Right lobe of liver (tissue), 6 donors: ENCODE results near the gene CPED1. TPM values are rescaled to one million over a fixed set of nuclear protein-coding genes. Genes with fewer than 3 reads are reported as not detected.

Experiments
- ATAC-seq, 4 donors: fragments of 200-7000 bp; cut with Tn5 transposase; one replicate each; pipeline ENCODE4 v1.9.1; 2020; ENCODE audit warnings: mild to moderate bottlenecking in 4 of 4, moderate library complexity in 4 of 4
- DNase-seq, 3 donors: peaks; one replicate each; pipeline ENCODE4 v3.0.0-alpha.2; 2020
- H3K27ac ChIP-seq, 3 donors: fragments of 200-600 bp; one replicate each; pipeline ENCODE4 v1.8.0; 2022
- H3K27me3 ChIP-seq, 2 donors: fragments of 200-600 bp; one replicate each; pipeline ENCODE4 v1.8.0; 2022
- H3K36me3 ChIP-seq, 4 donors: fragments of 200-600 bp; sonication (generic) in 1 of 4; one replicate each; pipeline versions ENCODE4 v1.5.1 to v1.8.0; 2017 to 2022; ENCODE audit warnings: control low read depth in 1 of 4
- H3K4me1 ChIP-seq, 4 donors: fragments of 200-600 bp; sonication (generic) in 1 of 4; one replicate each; pipeline versions ENCODE4 v1.5.1 to v1.8.0; 2017 to 2022; ENCODE audit warnings: control low read depth in 1 of 4
- H3K4me3 ChIP-seq, 3 donors: fragments of 200-600 bp; one replicate each; pipeline ENCODE4 v1.8.0; 2022
- H3K9me3 ChIP-seq, 4 donors: fragments of 200-600 bp; sonication (generic) in 1 of 4; one replicate each; pipeline versions ENCODE4 v1.5.1 to v1.8.0; 2017 to 2022; ENCODE audit warnings: control low read depth in 1 of 4
- CTCF ChIP-seq, 4 donors: fragments of 200-600 bp in 3 of 4; fragments of 450-650 bp in 1 of 4; IDR thresholded peaks; one replicate each; pipeline versions ENCODE4 v1.5.1 to v1.8.0; 2016 to 2022; ENCODE audit warnings: antibody characterized with exemption in 4 of 4, mild to moderate bottlenecking in 2 of 4
- POLR2A ChIP-seq: fragments of 450-650 bp; IDR thresholded peaks from one replicate; pipeline ENCODE4 v1.6.1; 2017; ENCODE audit warnings: antibody characterized with exemption, mild to moderate bottlenecking
- WGBS: methylation state at CpG from one replicate; pipeline ENCODE4 v1.1.6; 2018; ENCODE audit warnings: low coverage, low lambda C conversion rate; ENCODE audit not compliant: insufficient coverage; ENCODE audit errors: missing lambda C conversion rate; 5-methylcytosine and 5-hydroxymethylcytosine counted together
- intact Hi-C, 2 donors: fragments of 100-400 bp; cut with DNase I; formaldehyde crosslinking; loops; one replicate each; pipeline versions ENCODE4 v1.11.2 to v1.14.1; 2022
- total RNA-seq, 6 experiments: library from RNA; depleted of rRNA in 2 of 6; stranded (reverse); fragments of >200 nt in 2 of 6; fragmentation: NEBNext Ultra II Directional in 3 of 6; extraction: Animal tissue kit (Norgen Biotek cat#: 25700) in 3 of 6; gene quantifications; one replicate each; pipeline versions ENCODE4 v1.1.0 to v1.2.4, GENCODE V29; 2016 to 2023
- donor health status: DM: no; HTN: yes; CAD: no.
- donor health status: DM: no; HTN: no; CAD: no.
- donor health status: DM: no; HTN: no; CAD: no.
- donor health status: DM: no; HTN: yes; CAD: no.
- donor health status: DM: no; HTN: yes; CAD: no.

The CPED1 gene
- total RNA-seq, 6 experiments from 2014 or later: 24.3 to 45.8 (median 34.9) TPM

GRCh38 chr7:121294448-121294992 is 306.0 kb downstream of the CPED1 start:
- no peak for TF ChIP-seq POLR2A
- DNase-seq (no peak), ATAC-seq (no peak)
- H3K4me1 ChIP-seq: no peaks in the 10 kb centered on the region
- no peaks in the 10 kb centered on the region for H3K27me3 ChIP-seq
- H3K9me3 ChIP-seq: no peaks in the 10 kb centered on the region
- WGBS: 94% methylated on average over 2 of the region's 2 CpGs
- intact Hi-C loops: no loop called here
- no peak overlapping the region for H3K4me3 ChIP-seq
- no peak overlapping the region for H3K27ac ChIP-seq
- H3K36me3 ChIP-seq: peaks cover 0 to 15% (median 0%) of the 10 kb centered on the region in 4 donors

GRCh38 chr7:121297843-121298242 is 309.3 kb downstream of the CPED1 start:
- TF ChIP-seq POLR2A: no peak
- no peak for TF ChIP-seq CTCF (IDR thresholded peaks at IDR 0.05)
- WGBS: 61% methylated on average over 2 of the region's 2 CpGs
- intact Hi-C loops: no loop called here
- no peak for ATAC-seq
- Histone ChIP-seq H3K36me3 (peaks cover 0 to 15% (median 0%) of the 10 kb centered on the region in 4 donors), H3K27me3 (no peaks in the 10 kb centered on the region), H3K4me1 (no peaks in the 10 kb centered on the region), H3K4me3 (no peak overlapping the region), H3K27ac (no peak overlapping the region), H3K9me3 (no peaks in the 10 kb centered on the region)
- DNase-seq: no peak

- no peak overlapping the region for H3K4me3 ChIP-seq
- no peak overlapping the region for H3K27ac ChIP-seq
- DNase-seq (no peak), ATAC-seq (no peak)
- H3K36me3 ChIP-seq: peaks cover 0 to 15% (median 0%) of the 10 kb centered on the region in 4 donors
- H3K4me1 ChIP-seq: no peaks in the 10 kb centered on the region
- TF ChIP-seq POLR2A (no peak), CTCF (IDR thresholded peaks at IDR 0.05) (no peak)
- no peaks in the 10 kb centered on the region for H3K9me3 ChIP-seq
- 97% methylated on average over 2 of the region's 2 CpGs for WGBS
- H3K27me3 ChIP-seq: no peaks in the 10 kb centered on the region
- intact Hi-C loops: no loop called here
Observed at GRCh38 chr7:121298831-121299239, 310.3 kb downstream of the CPED1 start.

GRCh38 chr7:121300685-121301420 is 312.3 kb downstream of the CPED1 start:
- no peak for TF ChIP-seq CTCF (IDR thresholded peaks at IDR 0.05)
- TF ChIP-seq POLR2A: no peak
- ATAC-seq (no peak), DNase-seq (no peak)
- Histone ChIP-seq H3K4me1 (peaks cover 0 to 10% (median 0%) of the 10 kb centered on the region in 4 donors), H3K36me3 (peaks cover 0 to 9% (median 0%) of the 10 kb centered on the region in 4 donors), H3K9me3 (no peaks in the 10 kb centered on the region), H3K4me3 (no peak overlapping the region), H3K27me3 (no peaks in the 10 kb centered on the region), H3K27ac (no peak overlapping the region)
- WGBS: 96% methylated on average over 2 of the region's 2 CpGs
- intact Hi-C loops: no loop called here
